IMR-90 (cell line): ENCODE results near the gene ZNF554. TPM values are rescaled to one million over a fixed set of nuclear protein-coding genes. Genes with fewer than 3 reads are reported as not detected.
A peak's percentile ranks its signal among the peaks of the same experiment; 100 is the strongest.

ENCODE experiments used
- ATAC-seq: fragments of 200-7000 bp; cut with Tn5 transposase; 2 replicates; pipeline ENCODE4 v1.9.1; 2020; ENCODE audit warnings: low read depth, mild to moderate bottlenecking, moderate library complexity
- BruUV-seq: library from RNA; stranded (reverse); fragments of 400-500 nt; replicated peaks from 2 replicates; lab custom pipeline; 2021; lab: Mats Ljungman, UMichigan
- CTCF ChIA-PET: fragments of 300-600 bp; formaldehyde crosslinking; extraction: SDS; loops from one replicate; lab custom pipeline; 2021; ENCODE audit warnings: antibody characterized with exemption; lab: Yijun Ruan, JAX
- POLR2A ChIA-PET: fragments of 300-600 bp; sonication (Branson Sonifier 250); formaldehyde crosslinking; loops from one replicate; lab custom pipeline; 2022; ENCODE audit warnings: antibody characterized with exemption; ENCODE audit not compliant: unreplicated experiment; lab: Charles Lee
- DNase-seq: peaks from one replicate; pipeline ENCODE4 v3.0.0; 2013
- H2AFZ ChIP-seq: replicated peaks from 2 replicates; pipeline ENCODE3; 2013; ENCODE audit warnings: low read length, mild to moderate bottlenecking; ENCODE audit not compliant: poor library complexity
- H2AK5ac ChIP-seq: 2 replicates; pipeline ENCODE4 v1.6.1; 2013; ENCODE audit warnings: low read depth, low read length, inconsistent platforms
- H2AK9ac ChIP-seq: replicated peaks from 2 replicates; pipeline ENCODE3; 2013; ENCODE audit warnings: mild to moderate bottlenecking, low read depth, low read length, moderate library complexity; ENCODE audit not compliant: poor library complexity
- H2BK120ac ChIP-seq: 2 replicates; pipeline ENCODE4 v1.6.1; 2013; ENCODE audit warnings: low read depth, low read length, inconsistent platforms
- H2BK15ac ChIP-seq: 3 replicates; pipeline ENCODE4 v1.6.1; 2013; ENCODE audit warnings: low read depth, low read length, inconsistent platforms
- H2BK20ac ChIP-seq: 2 replicates; pipeline ENCODE4 v1.6.1; 2013; ENCODE audit warnings: low read depth, mild to moderate bottlenecking, inconsistent platforms, low read length, moderate library complexity
- H2BK5ac ChIP-seq: 2 replicates; pipeline ENCODE4 v1.6.1; 2013; ENCODE audit warnings: mild to moderate bottlenecking, low read depth, low read length, inconsistent platforms; ENCODE audit not compliant: poor library complexity, severe bottlenecking
- H3K14ac ChIP-seq: replicated peaks from 2 replicates; pipeline ENCODE4 v1.6.1; 2013; ENCODE audit warnings: low read depth, low read length, inconsistent platforms
- H3K18ac ChIP-seq: 2 replicates; pipeline ENCODE4 v1.6.1; 2013; ENCODE audit warnings: low read depth, low read length, control low read depth
- H3K23ac ChIP-seq: 2 replicates; pipeline ENCODE4 v1.6.1; 2013; ENCODE audit warnings: low read depth, low read length, inconsistent platforms
- H3K27ac ChIP-seq: 2 replicates; pipeline ENCODE4 v1.5.1; 2013; ENCODE audit warnings: mild to moderate bottlenecking, control low read depth, low read length; ENCODE audit not compliant: insufficient read depth
- H3K27me3 ChIP-seq: 2 replicates; pipeline ENCODE4 v1.6.1; 2013; ENCODE audit warnings: low read length; ENCODE audit not compliant: control insufficient read depth, insufficient read depth
- H3K36me3 ChIP-seq: 2 replicates; pipeline ENCODE4 v1.6.1; 2013; ENCODE audit warnings: low read length, mixed read lengths; ENCODE audit not compliant: control insufficient read depth, insufficient read depth
- H3K4ac ChIP-seq: 2 replicates; pipeline ENCODE4 v1.6.1; 2013; ENCODE audit warnings: low read depth, low read length, inconsistent platforms
- H3K4me1 ChIP-seq: 2 replicates; pipeline ENCODE4 v1.6.1; 2013; ENCODE audit warnings: low read length, mixed read lengths; ENCODE audit not compliant: control insufficient read depth, insufficient read depth
- H3K4me2 ChIP-seq: 2 replicates; pipeline ENCODE4 v1.6.1; 2013; ENCODE audit warnings: low read depth, mild to moderate bottlenecking, control low read depth, low read length, moderate library complexity
- H3K4me3 ChIP-seq: 2 replicates; pipeline ENCODE4 v1.5.1; 2013; ENCODE audit warnings: low read depth, mild to moderate bottlenecking, control low read depth, low read length, moderate library complexity; ENCODE audit not compliant: insufficient read depth
- H3K56ac ChIP-seq: 2 replicates; pipeline ENCODE4 v1.6.1; 2013; ENCODE audit warnings: low read length, inconsistent platforms; ENCODE audit not compliant: insufficient read depth; ENCODE audit errors: extremely low read depth
- H3K79me1 ChIP-seq, 2 experiments: 2 replicates each; pipeline ENCODE4 v1.6.1; 2013; ENCODE audit warnings: low read length in 2 of 2, inconsistent platforms in 1 of 2, low read depth in 1 of 2
- H3K9ac ChIP-seq: 2 replicates; pipeline ENCODE4 v1.6.1; 2013; ENCODE audit warnings: low read depth, low read length, control low read depth
- H3K9me1 ChIP-seq: 2 replicates; pipeline ENCODE4 v1.6.1; 2013; ENCODE audit warnings: low read length, inconsistent platforms; ENCODE audit not compliant: insufficient read depth
- H3K9me3 ChIP-seq: 2 replicates; pipeline ENCODE4 v1.6.1; 2013; ENCODE audit warnings: low read length; ENCODE audit not compliant: control insufficient read depth, insufficient read depth
- H4K20me1 ChIP-seq: 2 replicates; pipeline ENCODE4 v1.6.1; 2013; ENCODE audit warnings: low read length, inconsistent platforms; ENCODE audit not compliant: insufficient read depth
- H4K5ac ChIP-seq: 2 replicates; pipeline ENCODE4 v1.6.1; 2013; ENCODE audit warnings: mild to moderate bottlenecking, low read depth, low read length, control low read depth
- H4K8ac ChIP-seq, 2 experiments: 2 replicates each; pipeline ENCODE4 v1.6.1; 2013; ENCODE audit warnings: low read depth in 2 of 2, low read length in 2 of 2, control low read depth in 1 of 2, inconsistent platforms in 1 of 2
- H4K91ac ChIP-seq: 2 replicates; pipeline ENCODE4 v1.6.1; 2013; ENCODE audit warnings: low read depth, low read length, inconsistent platforms; ENCODE audit not compliant: insufficient read depth
- BHLHE40 ChIP-seq: fragments of 150-350 bp; IDR thresholded peaks from 2 replicates; pipeline ENCODE4 v1.6.1; 2016; ENCODE audit warnings: mild to moderate bottlenecking, low read depth, low read length
- CEBPB ChIP-seq: IDR thresholded peaks from 2 replicates; pipeline ENCODE4 v1.6.1; 2012; ENCODE audit warnings: low read depth, low read length, improper control_type of control experiment
- CHD1 ChIP-seq: IDR thresholded peaks from 2 replicates; pipeline ENCODE4 v1.6.1; 2012; ENCODE audit warnings: low read depth, low read length, improper control_type of control experiment
- FOS ChIP-seq: fragments of 150-350 bp; IDR thresholded peaks from 2 replicates; pipeline ENCODE4 v1.6.1; 2016; ENCODE audit warnings: low read depth, low read length
- MAFK ChIP-seq: IDR thresholded peaks from 2 replicates; pipeline ENCODE4 v1.6.1; 2012; ENCODE audit warnings: low read depth, low read length, improper control_type of control experiment
- MAZ ChIP-seq: IDR thresholded peaks from 2 replicates; pipeline ENCODE4 v1.6.1; 2012; ENCODE audit warnings: low read depth, mild to moderate bottlenecking, low read length, improper control_type of control experiment, moderate library complexity, borderline replicate concordance
- MXI1 ChIP-seq: IDR thresholded peaks from 2 replicates; pipeline ENCODE4 v1.6.1; 2012; ENCODE audit warnings: low read depth, mild to moderate bottlenecking, low read length, moderate library complexity, borderline replicate concordance
- NFE2L2 ChIP-seq: fragments of 150-350 bp; IDR thresholded peaks from 2 replicates; pipeline ENCODE4 v1.6.1; 2016; ENCODE audit warnings: low read depth, mild to moderate bottlenecking, low read length
- POLR2A ChIP-seq: IDR thresholded peaks from 2 replicates; pipeline ENCODE4 v1.6.1; 2012; ENCODE audit warnings: mild to moderate bottlenecking, low read depth, low read length
- RAD21 ChIP-seq: IDR thresholded peaks from 2 replicates; pipeline ENCODE4 v1.6.1; 2012; ENCODE audit warnings: low read length, improper control_type of control experiment
- RCOR1 ChIP-seq: IDR thresholded peaks from 2 replicates; pipeline ENCODE4 v1.6.1; 2012; ENCODE audit warnings: mild to moderate bottlenecking, low read length, improper control_type of control experiment; ENCODE audit not compliant: insufficient replicate concordance
- RFX5 ChIP-seq: IDR thresholded peaks from 2 replicates; pipeline ENCODE4 v1.8.0; 2012; ENCODE audit warnings: low read depth, mild to moderate bottlenecking, low read length, moderate library complexity
- SMC3 ChIP-seq: fragments of 150-350 bp; IDR thresholded peaks from 2 replicates; pipeline ENCODE4 v1.6.1; 2016; ENCODE audit warnings: low read depth, mild to moderate bottlenecking, antibody characterized with exemption, low read length, moderate library complexity
- WGBS, 2 experiments: methylation state at CpG; one replicate each; pipeline versions ENCODE4 v1.1.5 to v1.1.7; 2013; ENCODE audit warnings: missing lambda C conversion rate in 2 of 2; ENCODE audit not compliant: insufficient read length in 1 of 2; ENCODE audit errors: extremely low coverage in 2 of 2; 5-methylcytosine and 5-hydroxymethylcytosine counted together
- dilution Hi-C: fragments of 300-500 bp; cut with HindIII; formaldehyde crosslinking; loops from one replicate; pipeline ENCODE4 v1.14.3; 2018; ENCODE audit warnings: low sequenced_read_pairs; ENCODE audit not compliant: unreplicated experiment
- in situ Hi-C: fragments of 300-500 bp; cut with MboI; formaldehyde crosslinking; loops from 3 replicates; pipeline ENCODE4 v1.14.3; 2019; ENCODE audit warnings: low sequenced_read_pairs, inconsistent platforms, mixed read lengths
- intact Hi-C: fragments of 100-400 bp; cut with micrococcal nuclease; formaldehyde crosslinking; loops from 2 replicates; pipeline ENCODE4 v1.10.0; 2022
- polyA plus RNA-seq, 3 experiments: library from polyadenylated mRNA; depleted of rRNA; stranded (reverse); fragments of >200 nt; gene quantifications; 2 replicates each; pipeline ENCODE4 v1.2.3, GENCODE V29; 2012; ENCODE audit warnings: low replicate concordance in 1 of 3
- total RNA-seq: library from RNA; depleted of rRNA; stranded (reverse); fragments of >200 nt; gene quantifications from 2 replicates; pipeline ENCODE4 v1.2.3, GENCODE V29; 2012
- TF ChIP-seq, protein P1 (sequence below): conservative IDR thresholded peaks from 2 replicates; pipeline ENCODE4 v1.5.1; 2012; ENCODE audit warnings: mild to moderate bottlenecking, low read depth, low read length, improper control_type of control experiment
- TF ChIP-seq, protein P2 (sequence below): fragments of 150-350 bp; IDR thresholded peaks from 2 replicates; pipeline ENCODE4 v1.6.1; 2016; ENCODE audit warnings: low read depth, mild to moderate bottlenecking, low read length, moderate library complexity, borderline replicate concordance
- TF ChIP-seq, protein P3 (sequence below): fragments of 150-350 bp; IDR thresholded peaks from 2 replicates; pipeline ENCODE4 v1.6.1; 2017; ENCODE audit warnings: mild to moderate bottlenecking, antibody characterized with exemption, low read length, low read depth

The ZNF554 gene
- total and polyA plus RNA-seq, 2 of the 4 experiments (the other 2 are of a cell fraction) = 1.5 to 3.0 TPM

DNA sequence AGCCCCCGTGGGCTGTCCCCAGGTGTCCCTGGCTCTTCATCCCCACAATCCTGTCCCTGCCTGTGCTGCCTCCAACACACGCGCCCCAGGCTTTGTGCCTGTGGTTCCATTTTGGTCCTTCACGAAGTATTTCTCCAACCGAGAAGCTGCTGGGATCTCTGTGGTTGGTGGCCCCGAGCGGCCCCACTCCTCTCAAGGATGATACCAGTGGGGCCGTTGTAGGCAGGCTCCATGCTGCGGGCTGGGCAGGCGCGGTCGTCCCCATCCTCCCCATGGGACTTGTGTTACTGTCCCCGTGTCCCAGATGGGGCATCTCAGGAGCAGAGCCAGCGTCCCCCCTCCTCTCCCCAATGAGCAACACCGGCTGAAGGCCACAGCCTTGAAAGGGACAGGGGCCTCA, 3.7 kb upstream of the ZNF554 start:
- 0 out of 2 replicates have a peak, but pooled peaks cover 4% of the 10 kb centered on the region for H3K9me1 ChIP-seq
- H4K5ac ChIP-seq = no peak overlapping the region
- H2BK120ac ChIP-seq = no peak overlapping the region
- in situ Hi-C loops (no loop called here), dilution Hi-C loops (no loop called here), intact Hi-C loops (no loop called here)
- no peak overlapping the region for H2BK5ac ChIP-seq
- no peak overlapping the region for H3K18ac ChIP-seq
- H3K36me3 ChIP-seq = peaks cover 16% of the 10 kb centered on the region
- no peak overlapping the region for H3K4me3 ChIP-seq
- H3K4me1 ChIP-seq = no peaks in the 10 kb centered on the region; the same call in 1 of the 2 replicates
- no peak overlapping the region for H3K23ac ChIP-seq
- no peak overlapping the region for H3K9ac ChIP-seq
- H2BK15ac ChIP-seq = no peak overlapping the region
- no TSS peak for BruUV-seq
- no peak overlapping the region for H4K8ac ChIP-seq
- H3K4me2 ChIP-seq = no peak overlapping the region
- no peak overlapping the region for H3K27ac ChIP-seq
- no peak overlapping the region for H2AFZ ChIP-seq
- ChIA-PET CTCF (no interaction called here), POLR2A (no interaction called here)
- no peak overlapping the region for H2BK20ac ChIP-seq
- no peak for DNase-seq
- H4K91ac ChIP-seq = no peak overlapping the region
- H4K20me1 ChIP-seq = no peaks in the 10 kb centered on the region
- peaks cover 6 to 7% of the 10 kb centered on the region in 2 experiments; a peak in 2 of 4 replicates for H3K79me1 ChIP-seq
- WGBS, 2 experiments = 93% methylated on average over 6 of the region's 15 CpGs; no CpG with 5 or more reads in 1 of the 2 experiments
- H3K4ac ChIP-seq = no peak overlapping the region
- ATAC-seq = no peak
- no peaks in the 10 kb centered on the region for H3K27me3 ChIP-seq
- H2AK5ac ChIP-seq = no peak overlapping the region
- H3K9me3 ChIP-seq = no peaks in the 10 kb centered on the region
- H3K56ac ChIP-seq = no peak overlapping the region
- H2AK9ac ChIP-seq = peak overlapping the region; percentile 24
- no peak for TF ChIP-seq RFX5
- no peak for TF ChIP-seq MAZ
- TF ChIP-seq POLR2A = no peak
- no peak for TF ChIP-seq MXI1
- TF ChIP-seq CHD1 = no peak
- no peak for TF ChIP-seq SMC3
- no peak for TF ChIP-seq MAFK
- no peak for TF ChIP-seq RCOR1
- TF ChIP-seq, protein P1, sequence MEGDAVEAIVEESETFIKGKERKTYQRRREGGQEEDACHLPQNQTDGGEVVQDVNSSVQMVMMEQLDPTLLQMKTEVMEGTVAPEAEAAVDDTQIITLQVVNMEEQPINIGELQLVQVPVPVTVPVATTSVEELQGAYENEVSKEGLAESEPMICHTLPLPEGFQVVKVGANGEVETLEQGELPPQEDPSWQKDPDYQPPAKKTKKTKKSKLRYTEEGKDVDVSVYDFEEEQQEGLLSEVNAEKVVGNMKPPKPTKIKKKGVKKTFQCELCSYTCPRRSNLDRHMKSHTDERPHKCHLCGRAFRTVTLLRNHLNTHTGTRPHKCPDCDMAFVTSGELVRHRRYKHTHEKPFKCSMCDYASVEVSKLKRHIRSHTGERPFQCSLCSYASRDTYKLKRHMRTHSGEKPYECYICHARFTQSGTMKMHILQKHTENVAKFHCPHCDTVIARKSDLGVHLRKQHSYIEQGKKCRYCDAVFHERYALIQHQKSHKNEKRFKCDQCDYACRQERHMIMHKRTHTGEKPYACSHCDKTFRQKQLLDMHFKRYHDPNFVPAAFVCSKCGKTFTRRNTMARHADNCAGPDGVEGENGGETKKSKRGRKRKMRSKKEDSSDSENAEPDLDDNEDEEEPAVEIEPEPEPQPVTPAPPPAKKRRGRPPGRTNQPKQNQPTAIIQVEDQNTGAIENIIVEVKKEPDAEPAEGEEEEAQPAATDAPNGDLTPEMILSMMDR = no peak
- TF ChIP-seq BHLHE40 = no peak
- no peak for TF ChIP-seq FOS
- no peak for TF ChIP-seq RAD21
- TF ChIP-seq, protein P2, sequence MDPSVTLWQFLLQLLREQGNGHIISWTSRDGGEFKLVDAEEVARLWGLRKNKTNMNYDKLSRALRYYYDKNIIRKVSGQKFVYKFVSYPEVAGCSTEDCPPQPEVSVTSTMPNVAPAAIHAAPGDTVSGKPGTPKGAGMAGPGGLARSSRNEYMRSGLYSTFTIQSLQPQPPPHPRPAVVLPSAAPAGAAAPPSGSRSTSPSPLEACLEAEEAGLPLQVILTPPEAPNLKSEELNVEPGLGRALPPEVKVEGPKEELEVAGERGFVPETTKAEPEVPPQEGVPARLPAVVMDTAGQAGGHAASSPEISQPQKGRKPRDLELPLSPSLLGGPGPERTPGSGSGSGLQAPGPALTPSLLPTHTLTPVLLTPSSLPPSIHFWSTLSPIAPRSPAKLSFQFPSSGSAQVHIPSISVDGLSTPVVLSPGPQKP = no peak
- TF ChIP-seq, protein P3, sequence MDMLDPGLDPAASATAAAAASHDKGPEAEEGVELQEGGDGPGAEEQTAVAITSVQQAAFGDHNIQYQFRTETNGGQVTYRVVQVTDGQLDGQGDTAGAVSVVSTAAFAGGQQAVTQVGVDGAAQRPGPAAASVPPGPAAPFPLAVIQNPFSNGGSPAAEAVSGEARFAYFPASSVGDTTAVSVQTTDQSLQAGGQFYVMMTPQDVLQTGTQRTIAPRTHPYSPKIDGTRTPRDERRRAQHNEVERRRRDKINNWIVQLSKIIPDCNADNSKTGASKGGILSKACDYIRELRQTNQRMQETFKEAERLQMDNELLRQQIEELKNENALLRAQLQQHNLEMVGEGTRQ = no peak
- no peak for TF ChIP-seq CEBPB
- no peak for TF ChIP-seq NFE2L2
- H3K14ac ChIP-seq = no peak overlapping the region
